Dendritic cell treated with granulocyte-macrophage colony-stimulating factor and Interleukin-4, amounts not matched to agents 40 ng/mL and 50 ng/mL, for 4 days (primary cell): ENCODE data around the gene MAPKAP1.
A peak's percentile ranks its signal among the peaks of the same experiment; 100 is the strongest.

Source experiments
- H3K27ac Mint-ChIP-seq: one replicate; pipeline ENCODE4 v1.8.0; 2022; ENCODE audit warnings: mild to moderate bottlenecking, mixed read lengths
- H3K27me3 Mint-ChIP-seq: one replicate; pipeline ENCODE4 v1.8.0; 2022; ENCODE audit warnings: mild to moderate bottlenecking, mixed read lengths
- H3K36me3 Mint-ChIP-seq: one replicate; pipeline ENCODE4 v1.8.0; 2022; ENCODE audit warnings: low read depth, mixed read lengths
- H3K4me1 Mint-ChIP-seq: one replicate; pipeline ENCODE4 v1.8.0; 2022; ENCODE audit warnings: low read depth, mixed read lengths
- H3K4me3 Mint-ChIP-seq: one replicate; pipeline ENCODE4 v1.8.0; 2022; ENCODE audit warnings: mild to moderate bottlenecking, moderate library complexity, mixed read lengths
- H3K9me3 Mint-ChIP-seq: one replicate; pipeline ENCODE4 v1.8.0; 2022; ENCODE audit warnings: mixed read lengths
- intact Hi-C: fragments of 100-400 bp; cut with micrococcal nuclease; formaldehyde crosslinking; loops from one replicate; pipeline ENCODE4 v1.15.0; 2022

MAPKAP1 gene

GRCh38 chr9:125612616-125613015 is 94.4 kb downstream of the MAPKAP1 start:
- Mint-ChIP-seq H3K27ac (no peak overlapping the region), H3K4me1 (peaks cover 16% of the 10 kb centered on the region), H3K4me3 (no peak overlapping the region), H3K27me3 (no peaks in the 10 kb centered on the region), H3K9me3 (no peaks in the 10 kb centered on the region), H3K36me3 (no peaks in the 10 kb centered on the region)
- intact Hi-C loops: no loop called here

GRCh38 chr9:125611121-125611765 is 95.8 kb downstream of the MAPKAP1 start:
- Mint-ChIP-seq H3K4me3 (no peak overlapping the region), H3K9me3 (no peaks in the 10 kb centered on the region), H3K4me1 (peaks cover 16% of the 10 kb centered on the region), H3K36me3 (no peaks in the 10 kb centered on the region), H3K27ac (no peak overlapping the region), H3K27me3 (no peaks in the 10 kb centered on the region)
- intact Hi-C loops: no loop called here

- intact Hi-C loops: no loop called here
- H3K4me1 Mint-ChIP-seq: peaks cover 16% of the 10 kb centered on the region
- H3K4me3 Mint-ChIP-seq: no peak overlapping the region
- no peak overlapping the region for H3K27ac Mint-ChIP-seq
- H3K9me3 Mint-ChIP-seq: no peaks in the 10 kb centered on the region
- H3K27me3 Mint-ChIP-seq: no peaks in the 10 kb centered on the region
- H3K36me3 Mint-ChIP-seq: no peaks in the 10 kb centered on the region
Observed at GRCh38 chr9:125609744-125610143, 97.3 kb downstream of the MAPKAP1 start.

- peaks cover 16% of the 10 kb centered on the region for H3K4me1 Mint-ChIP-seq
- H3K4me3 Mint-ChIP-seq: no peak overlapping the region
- no peaks in the 10 kb centered on the region for H3K27me3 Mint-ChIP-seq
- no peaks in the 10 kb centered on the region for H3K9me3 Mint-ChIP-seq
- no peak overlapping the region for H3K27ac Mint-ChIP-seq
- H3K36me3 Mint-ChIP-seq: no peaks in the 10 kb centered on the region
- intact Hi-C loops: no loop called here
Observed at GRCh38 chr9:125608489-125609224, 98.4 kb downstream of the MAPKAP1 start.

- intact Hi-C loops: no loop called here
- Mint-ChIP-seq H3K4me1 (peaks cover 10% of the 10 kb centered on the region), H3K4me3 (no peak overlapping the region), H3K9me3 (no peaks in the 10 kb centered on the region), H3K27me3 (no peaks in the 10 kb centered on the region), H3K36me3 (peaks cover 6% of the 10 kb centered on the region), H3K27ac (no peak overlapping the region)
Observed at GRCh38 chr9:125604196-125604595, 102.8 kb downstream of the MAPKAP1 start.

GRCh38 chr9:125603478-125604021 is 103.5 kb downstream of the MAPKAP1 start:
- Mint-ChIP-seq H3K36me3 (peaks cover 6% of the 10 kb centered on the region), H3K4me3 (no peak overlapping the region)
- intact Hi-C loops: no loop called here

GRCh38 chr9:125601961-125602360 is 105.0 kb downstream of the MAPKAP1 start:
- H3K4me3 Mint-ChIP-seq: no peak overlapping the region
- intact Hi-C loops: no loop called here
- H3K9me3 Mint-ChIP-seq: no peaks in the 10 kb centered on the region
- peaks cover 6% of the 10 kb centered on the region for H3K36me3 Mint-ChIP-seq
- no peak overlapping the region for H3K27ac Mint-ChIP-seq
- H3K4me1 Mint-ChIP-seq: no peaks in the 10 kb centered on the region
- H3K27me3 Mint-ChIP-seq: no peaks in the 10 kb centered on the region

More at GRCh38 chr9:125603478-125604021, 103.5 kb downstream of the MAPKAP1 start:
- Mint-ChIP-seq H3K9me3 (no peaks in the 10 kb centered on the region), H3K27me3 (no peaks in the 10 kb centered on the region), H3K4me1 (peaks cover 4% of the 10 kb centered on the region), H3K27ac (no peak overlapping the region)

GRCh38 chr9:125600194-125600593 is 106.8 kb downstream of the MAPKAP1 start:
- peaks cover 16% of the 10 kb centered on the region for H3K36me3 Mint-ChIP-seq
- no peaks in the 10 kb centered on the region for H3K9me3 Mint-ChIP-seq
- H3K27ac Mint-ChIP-seq: no peak overlapping the region
- intact Hi-C loops: no loop called here
- H3K27me3 Mint-ChIP-seq: no peaks in the 10 kb centered on the region
- H3K4me1 Mint-ChIP-seq: no peaks in the 10 kb centered on the region
- H3K4me3 Mint-ChIP-seq: no peak overlapping the region

GRCh38 chr9:125594223-125594610 is 112.8 kb downstream of the MAPKAP1 start:
- Mint-ChIP-seq H3K4me3 (no peak overlapping the region), H3K27me3 (no peaks in the 10 kb centered on the region), H3K9me3 (no peaks in the 10 kb centered on the region), H3K27ac (peak overlapping the region; percentile 13), H3K36me3 (peaks cover 10% of the 10 kb centered on the region), H3K4me1 (peaks cover 25% of the 10 kb centered on the region)
- intact Hi-C loops: no loop called here

- Mint-ChIP-seq H3K36me3 (peaks cover 10% of the 10 kb centered on the region), H3K4me3 (no peak overlapping the region), H3K27me3 (no peaks in the 10 kb centered on the region), H3K4me1 (peaks cover 27% of the 10 kb centered on the region), H3K9me3 (no peaks in the 10 kb centered on the region), H3K27ac (peak overlapping the region; percentile 13)
- intact Hi-C loops: no loop called here
Observed at GRCh38 chr9:125593581-125594222, 113.3 kb downstream of the MAPKAP1 start.

GRCh38 chr9:125591888-125592287 is 115.1 kb downstream of the MAPKAP1 start:
- Mint-ChIP-seq H3K4me1 (peaks cover 30% of the 10 kb centered on the region), H3K4me3 (no peak overlapping the region), H3K27me3 (no peaks in the 10 kb centered on the region), H3K27ac (no peak overlapping the region), H3K36me3 (peaks cover 10% of the 10 kb centered on the region), H3K9me3 (no peaks in the 10 kb centered on the region)
- intact Hi-C loops: no loop called here

- intact Hi-C loops: no loop called here
- Mint-ChIP-seq H3K9me3 (no peaks in the 10 kb centered on the region), H3K27me3 (no peaks in the 10 kb centered on the region), H3K36me3 (peaks cover 9% of the 10 kb centered on the region), H3K4me3 (no peak overlapping the region), H3K4me1 (peaks cover 36% of the 10 kb centered on the region), H3K27ac (no peak overlapping the region)
Observed at GRCh38 chr9:125591245-125591644, 115.8 kb downstream of the MAPKAP1 start.

GRCh38 chr9:125589287-125589686 is 117.7 kb downstream of the MAPKAP1 start:
- Mint-ChIP-seq H3K9me3 (no peaks in the 10 kb centered on the region), H3K27me3 (no peaks in the 10 kb centered on the region), H3K4me1 (peaks cover 31% of the 10 kb centered on the region), H3K36me3 (peaks cover 22% of the 10 kb centered on the region), H3K4me3 (no peak overlapping the region), H3K27ac (no peak overlapping the region)
- intact Hi-C loops: no loop called here

- Mint-ChIP-seq H3K27ac (no peak overlapping the region), H3K9me3 (no peaks in the 10 kb centered on the region), H3K36me3 (peaks cover 34% of the 10 kb centered on the region), H3K27me3 (no peaks in the 10 kb centered on the region), H3K4me3 (no peak overlapping the region), H3K4me1 (peaks cover 19% of the 10 kb centered on the region)
- intact Hi-C loops: no loop called here
Observed at GRCh38 chr9:125587819-125588460, 119.1 kb downstream of the MAPKAP1 start.
